HCT116 (cell line): ENCODE results near the gene MBP.

Source experiments
- CBX3 ChIP-seq: IDR thresholded peaks from 2 replicates; pipeline ENCODE4 v1.6.1; 2012; ENCODE audit warnings: low read depth
- CEBPB ChIP-seq: IDR thresholded peaks from 2 replicates; pipeline ENCODE4 v1.6.1; 2012; ENCODE audit warnings: low read depth
- POLR2A ChIP-seq: IDR thresholded peaks from 2 replicates; pipeline ENCODE4 v1.7.0; 2011; ENCODE audit warnings: borderline replicate concordance; ENCODE audit not compliant: insufficient read depth, insufficient read length; ENCODE audit errors: extremely low read depth
- ZFX ChIP-seq: fragments of 450-650 bp; IDR thresholded peaks from 2 replicates; pipeline ENCODE4 v1.6.1; 2017
- TF ChIP-seq, protein P1 (sequence below), 3 experiments: fragments of 200-600 bp in 1 of 3; sonication (generic) in 1 of 3; IDR thresholded peaks in 2 of 3; conservative IDR thresholded peaks in 1 of 3; 2 replicates each; pipeline ENCODE4 v1.5.1; 2012 to 2017; ENCODE audit warnings: low read depth in 2 of 3, low read length in 2 of 3, antibody characterized with exemption in 1 of 3, borderline replicate concordance in 1 of 3, control low read depth in 1 of 3, mild to moderate bottlenecking in 1 of 3, mixed read lengths in 1 of 3, mixed run types in 1 of 3, moderate library complexity in 1 of 3; ENCODE audit not compliant: insufficient read depth in 1 of 3
- TF ChIP-seq, protein P2 (sequence below): IDR thresholded peaks from 2 replicates; pipeline ENCODE4 v1.6.1; 2011; ENCODE audit warnings: mild to moderate bottlenecking, low read length, moderate library complexity; ENCODE audit not compliant: insufficient replicate concordance; ENCODE audit errors: extremely low read depth

DNA sequence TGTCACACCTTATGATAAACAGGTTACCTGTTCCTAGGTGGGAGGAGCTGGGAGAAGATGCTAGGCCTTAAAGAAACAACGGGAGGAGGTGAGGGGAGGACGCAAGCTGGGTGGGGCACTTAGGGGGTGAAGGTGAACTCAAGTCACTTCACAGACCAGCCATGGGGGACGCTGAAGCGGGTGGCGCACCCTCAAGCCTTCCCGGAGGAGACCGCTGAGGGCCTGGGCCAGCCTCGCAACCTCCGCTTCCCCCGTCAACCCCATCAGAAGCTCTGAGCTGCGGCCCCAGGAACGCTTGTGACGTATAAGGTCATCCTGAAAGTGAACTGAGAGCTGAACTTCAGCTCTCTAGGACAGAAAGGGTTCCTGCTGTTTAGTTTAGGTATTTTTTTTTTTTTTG lies 133.5 kb downstream of the MBP start:
- TF ChIP-seq, protein P1, sequence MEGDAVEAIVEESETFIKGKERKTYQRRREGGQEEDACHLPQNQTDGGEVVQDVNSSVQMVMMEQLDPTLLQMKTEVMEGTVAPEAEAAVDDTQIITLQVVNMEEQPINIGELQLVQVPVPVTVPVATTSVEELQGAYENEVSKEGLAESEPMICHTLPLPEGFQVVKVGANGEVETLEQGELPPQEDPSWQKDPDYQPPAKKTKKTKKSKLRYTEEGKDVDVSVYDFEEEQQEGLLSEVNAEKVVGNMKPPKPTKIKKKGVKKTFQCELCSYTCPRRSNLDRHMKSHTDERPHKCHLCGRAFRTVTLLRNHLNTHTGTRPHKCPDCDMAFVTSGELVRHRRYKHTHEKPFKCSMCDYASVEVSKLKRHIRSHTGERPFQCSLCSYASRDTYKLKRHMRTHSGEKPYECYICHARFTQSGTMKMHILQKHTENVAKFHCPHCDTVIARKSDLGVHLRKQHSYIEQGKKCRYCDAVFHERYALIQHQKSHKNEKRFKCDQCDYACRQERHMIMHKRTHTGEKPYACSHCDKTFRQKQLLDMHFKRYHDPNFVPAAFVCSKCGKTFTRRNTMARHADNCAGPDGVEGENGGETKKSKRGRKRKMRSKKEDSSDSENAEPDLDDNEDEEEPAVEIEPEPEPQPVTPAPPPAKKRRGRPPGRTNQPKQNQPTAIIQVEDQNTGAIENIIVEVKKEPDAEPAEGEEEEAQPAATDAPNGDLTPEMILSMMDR (IDR thresholded peaks at IDR 0.05 in 2 of 3, conservative IDR thresholded peaks at IDR 0.05 in 1 of 3; ENCODE audit: borderline replicate concordance in 1 of 3, insufficient read depth in 1 of 3, low read depth in 2 of 3, low read length in 2 of 3) = no peak
- TF ChIP-seq ZFX (no peak), POLR2A (no peak), CBX3 (no peak), CEBPB (no peak)
- TF ChIP-seq, protein P2, sequence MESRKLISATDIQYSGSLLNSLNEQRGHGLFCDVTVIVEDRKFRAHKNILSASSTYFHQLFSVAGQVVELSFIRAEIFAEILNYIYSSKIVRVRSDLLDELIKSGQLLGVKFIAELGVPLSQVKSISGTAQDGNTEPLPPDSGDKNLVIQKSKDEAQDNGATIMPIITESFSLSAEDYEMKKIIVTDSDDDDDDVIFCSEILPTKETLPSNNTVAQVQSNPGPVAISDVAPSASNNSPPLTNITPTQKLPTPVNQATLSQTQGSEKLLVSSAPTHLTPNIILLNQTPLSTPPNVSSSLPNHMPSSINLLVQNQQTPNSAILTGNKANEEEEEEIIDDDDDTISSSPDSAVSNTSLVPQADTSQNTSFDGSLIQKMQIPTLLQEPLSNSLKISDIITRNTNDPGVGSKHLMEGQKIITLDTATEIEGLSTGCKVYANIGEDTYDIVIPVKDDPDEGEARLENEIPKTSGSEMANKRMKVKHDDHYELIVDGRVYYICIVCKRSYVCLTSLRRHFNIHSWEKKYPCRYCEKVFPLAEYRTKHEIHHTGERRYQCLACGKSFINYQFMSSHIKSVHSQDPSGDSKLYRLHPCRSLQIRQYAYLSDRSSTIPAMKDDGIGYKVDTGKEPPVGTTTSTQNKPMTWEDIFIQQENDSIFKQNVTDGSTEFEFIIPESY = no peak
